HepG2 (cell line): ENCODE results near the gene ZNF175. TPM values are rescaled to one million over a fixed set of nuclear protein-coding genes. Genes with fewer than 3 reads are reported as not detected.

ENCODE experiments used
- ELF3 ChIP-seq: IDR thresholded peaks from 2 replicates; pipeline ENCODE4 v1.6.1; 2016; ENCODE audit warnings: missing genetic modification reagents, missing compliant biosample characterization
- HOXA3 ChIP-seq: sonication (generic); formaldehyde crosslinking; IDR thresholded peaks from 2 replicates; pipeline ENCODE4 v1.5.0; 2020; ENCODE audit warnings: missing genetic modification reagents
- HOXA5 ChIP-seq: sonication (generic); formaldehyde crosslinking; IDR thresholded peaks from 2 replicates; pipeline ENCODE4 v1.4.0; 2020; ENCODE audit warnings: missing genetic modification reagents
- KAT8 ChIP-seq: IDR thresholded peaks from 2 replicates; pipeline ENCODE4 v1.6.1; 2016; ENCODE audit warnings: missing genetic modification reagents, missing compliant biosample characterization
- KDM4B ChIP-seq: sonication (generic); formaldehyde crosslinking; IDR thresholded peaks from 2 replicates; pipeline ENCODE4 v1.4.0; 2020; ENCODE audit warnings: missing genetic modification reagents
- MXD4 ChIP-seq: IDR thresholded peaks from 2 replicates; pipeline ENCODE4 v1.6.1; 2016; ENCODE audit warnings: mild to moderate bottlenecking, missing biosample characterization, missing genetic modification reagents
- RFXANK ChIP-seq: IDR thresholded peaks from 2 replicates; pipeline ENCODE4 v1.6.1; 2016
- TCF7L2 ChIP-seq: IDR thresholded peaks from 2 replicates; pipeline ENCODE4 v1.6.1; 2011; ENCODE audit warnings: mild to moderate bottlenecking, low read depth, low read length, moderate library complexity
- ZBTB21 ChIP-seq: sonication (generic); formaldehyde crosslinking; IDR thresholded peaks from 2 replicates; pipeline ENCODE4 v1.4.0; 2020; ENCODE audit warnings: missing genetic modification reagents
- ZNF138 ChIP-seq: sonication (generic); formaldehyde crosslinking; IDR thresholded peaks from 2 replicates; pipeline ENCODE4 v1.5.0; 2020; ENCODE audit warnings: mild to moderate bottlenecking, low read depth, missing genetic modification reagents
- ZNF207 ChIP-seq: fragments of 450-650 bp; IDR thresholded peaks from 2 replicates; pipeline ENCODE4 v1.6.1; 2016; ENCODE audit warnings: antibody characterized with exemption, borderline replicate concordance
- ZNF329 ChIP-seq: sonication (generic); formaldehyde crosslinking; IDR thresholded peaks from 2 replicates; pipeline ENCODE4 v1.9.0; 2021; ENCODE audit warnings: low read depth, mild to moderate bottlenecking, missing genetic modification reagents
- ZNF367 ChIP-seq: sonication (generic); formaldehyde crosslinking; IDR thresholded peaks from 2 replicates; pipeline ENCODE4 v1.4.0; 2020; ENCODE audit warnings: missing genetic modification reagents, borderline replicate concordance
- ZNF44 ChIP-seq: sonication (generic); formaldehyde crosslinking; IDR thresholded peaks from 2 replicates; pipeline ENCODE4 v1.5.1; 2020; ENCODE audit warnings: mild to moderate bottlenecking, missing genetic modification reagents
- ZNF468 ChIP-seq: sonication (generic); formaldehyde crosslinking; IDR thresholded peaks from 2 replicates; pipeline ENCODE4 v1.8.0; 2022; ENCODE audit warnings: mild to moderate bottlenecking, moderate library complexity, missing genetic modification reagents
- ZNF766 ChIP-seq: sonication (generic); formaldehyde crosslinking; IDR thresholded peaks from 2 replicates; pipeline ENCODE4 v1.5.0; 2020; ENCODE audit warnings: missing genetic modification reagents, borderline replicate concordance
- ZNF775 ChIP-seq: sonication (generic); formaldehyde crosslinking; IDR thresholded peaks from 2 replicates; pipeline ENCODE4 v1.4.0; 2020; ENCODE audit warnings: missing genetic modification reagents, mild to moderate bottlenecking, moderate library complexity, borderline replicate concordance
- polyA plus RNA-seq, 8 experiments: library from polyadenylated mRNA; depleted of rRNA in 3 of 8; stranded (reverse) in 7 of 8; unstranded in 1 of 8; fragments of >200 nt; fragmentation: Illumina TruSeq in 4 of 8; extraction: Trizol in 4 of 8; gene quantifications; 2 replicates each; pipeline versions ENCODE4 v1.2.1 to v1.2.3, GENCODE V29; 2011 to 2016; ENCODE audit warnings: low read depth in 4 of 8, missing spikeins in 1 of 8, mixed read lengths in 1 of 8; ENCODE audit not compliant: insufficient read depth in 1 of 8
- total RNA-seq, 5 experiments: library from RNA; depleted of rRNA; stranded (reverse); fragments of >200 nt; fragmentation: Illumina TruSeq; extraction: Trizol; gene quantifications; 2 replicates each; pipeline ENCODE4 v1.2.3, GENCODE V29; 2016; ENCODE audit warnings: low read depth in 1 of 5
- TF ChIP-seq, protein P1 (sequence below), 2 experiments: sonication (generic) in 1 of 2; formaldehyde crosslinking in 1 of 2; IDR thresholded peaks; 2 replicates each; pipeline versions ENCODE4 v1.4.0 to v1.6.1; 2018 to 2020; ENCODE audit warnings: missing genetic modification reagents in 2 of 2, borderline replicate concordance in 1 of 2, low read depth in 1 of 2, mild to moderate bottlenecking in 1 of 2, missing biosample characterization in 1 of 2
- TF ChIP-seq, protein P2 (sequence below): sonication (generic); formaldehyde crosslinking; IDR thresholded peaks from 2 replicates; pipeline ENCODE4 v1.5.0; 2020; ENCODE audit warnings: missing genetic modification reagents
- TF ChIP-seq, protein P3 (sequence below): IDR thresholded peaks from 2 replicates; pipeline ENCODE4 v1.6.1; 2016; ENCODE audit warnings: missing genetic modification reagents, missing compliant biosample characterization
- TF ChIP-seq, protein P4 (sequence below): sonication (generic); formaldehyde crosslinking; conservative IDR thresholded peaks from 2 replicates; pipeline ENCODE4 v1.4.0; 2020; ENCODE audit warnings: mild to moderate bottlenecking, missing genetic modification reagents, moderate library complexity

Gene ZNF175
- total and polyA plus RNA-seq, 2 of the 13 experiments (the other 11 are each of a cell fraction or from before 2014, with no cell fraction given), result 1.2 to 1.5 TPM

DNA sequence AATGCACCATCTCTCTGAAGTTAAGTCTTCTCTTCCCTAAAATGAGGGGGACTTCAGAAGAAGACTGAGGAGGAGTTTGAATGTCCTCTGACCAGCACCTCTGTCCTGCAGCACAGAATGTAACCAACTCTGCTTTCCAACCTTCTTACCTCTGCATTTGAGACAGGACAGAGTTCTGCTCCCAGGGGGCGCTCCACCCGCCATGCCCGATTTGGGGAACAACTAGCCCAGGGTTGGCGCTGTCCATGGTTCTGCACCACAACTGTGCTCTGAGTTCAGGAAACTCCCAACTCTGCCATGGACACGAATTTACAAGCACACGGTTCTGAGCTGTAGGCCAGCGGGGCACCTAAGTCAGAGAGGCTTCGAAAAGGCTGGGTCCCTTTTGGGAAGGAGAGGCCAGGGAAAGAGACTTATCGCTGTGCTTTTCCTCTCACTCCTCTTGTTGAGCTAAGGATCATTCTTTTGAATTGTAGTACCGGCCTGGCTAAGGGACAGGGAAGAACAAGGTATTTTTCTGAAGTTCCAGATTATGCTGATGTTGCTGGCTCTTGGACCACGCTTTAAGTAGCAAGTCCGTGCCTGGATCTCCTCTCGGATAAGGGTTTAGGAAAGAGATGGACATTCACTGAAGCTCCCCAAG is 37.0 kb downstream of the ZNF175 start (continued):
- TF ChIP-seq, protein P1, sequence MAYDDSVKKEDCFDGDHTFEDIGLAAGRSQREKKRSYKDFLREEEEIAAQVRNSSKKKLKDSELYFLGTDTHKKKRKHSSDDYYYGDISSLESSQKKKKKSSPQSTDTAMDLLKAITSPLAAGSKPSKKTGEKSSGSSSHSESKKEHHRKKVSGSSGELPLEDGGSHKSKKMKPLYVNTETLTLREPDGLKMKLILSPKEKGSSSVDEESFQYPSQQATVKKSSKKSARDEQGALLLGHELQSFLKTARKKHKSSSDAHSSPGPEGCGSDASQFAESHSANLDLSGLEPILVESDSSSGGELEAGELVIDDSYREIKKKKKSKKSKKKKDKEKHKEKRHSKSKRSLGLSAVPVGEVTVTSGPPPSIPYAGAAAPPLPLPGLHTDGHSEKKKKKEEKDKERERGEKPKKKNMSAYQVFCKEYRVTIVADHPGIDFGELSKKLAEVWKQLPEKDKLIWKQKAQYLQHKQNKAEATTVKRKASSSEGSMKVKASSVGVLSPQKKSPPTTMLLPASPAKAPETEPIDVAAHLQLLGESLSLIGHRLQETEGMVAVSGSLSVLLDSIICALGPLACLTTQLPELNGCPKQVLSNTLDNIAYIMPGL (CRISPR knock-in tag; IDR thresholded peaks at IDR 0.05; ENCODE audit: borderline replicate concordance in 1 of 2, low read depth in 1 of 2), result peak; percentile 28 to 86; a peak in 2 of 4 replicates
- TF ChIP-seq HOXA5 (CRISPR knock-in tag), result peak; percentile 95
- no peak for TF ChIP-seq ZNF207
- TF ChIP-seq ZNF766, result peak; percentile 84; the same call in 1 of the 2 replicates
- TF ChIP-seq ELF3, result peak; percentile 87
- TF ChIP-seq ZNF775, result no peak
- TF ChIP-seq ZNF367 (CRISPR knock-in tag), result peak; percentile 93; the same call in 1 of the 2 replicates
- TF ChIP-seq KAT8 (CRISPR knock-in tag), result peak; percentile 74
- TF ChIP-seq ZNF468 (CRISPR knock-in tag), result peak; percentile 76; the same call in 1 of the 2 replicates
- peak; percentile 52; the same call in 1 of the 2 replicates for TF ChIP-seq ZNF329
- TF ChIP-seq KDM4B (CRISPR knock-in tag), result peak; percentile 83
- 0 out of 2 replicates have a peak, but pooled peaks have one; percentile 57 for TF ChIP-seq ZNF138
- no peak for TF ChIP-seq TCF7L2
- TF ChIP-seq, protein P2, sequence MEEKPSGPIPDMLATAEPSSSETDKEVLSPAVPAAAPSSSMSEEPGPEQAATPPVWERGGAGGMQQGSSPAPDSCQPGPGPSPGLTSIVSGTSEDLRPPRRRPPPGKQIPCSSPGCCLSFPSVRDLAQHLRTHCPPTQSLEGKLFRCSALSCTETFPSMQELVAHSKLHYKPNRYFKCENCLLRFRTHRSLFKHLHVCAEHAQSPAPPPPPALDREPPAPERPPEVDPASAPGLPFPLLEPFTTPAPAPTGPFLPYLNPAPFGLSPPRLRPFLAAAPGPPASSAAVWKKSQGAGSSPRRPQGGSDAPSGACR (CRISPR knock-in tag), result no peak
- TF ChIP-seq, protein P3, sequence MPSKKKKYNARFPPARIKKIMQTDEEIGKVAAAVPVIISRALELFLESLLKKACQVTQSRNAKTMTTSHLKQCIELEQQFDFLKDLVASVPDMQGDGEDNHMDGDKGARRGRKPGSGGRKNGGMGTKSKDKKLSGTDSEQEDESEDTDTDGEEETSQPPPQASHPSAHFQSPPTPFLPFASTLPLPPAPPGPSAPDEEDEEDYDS (CRISPR knock-in tag), result peak; percentile 57; the same call in 1 of the 2 replicates
- TF ChIP-seq ZNF44, result no peak
- TF ChIP-seq, protein P4, sequence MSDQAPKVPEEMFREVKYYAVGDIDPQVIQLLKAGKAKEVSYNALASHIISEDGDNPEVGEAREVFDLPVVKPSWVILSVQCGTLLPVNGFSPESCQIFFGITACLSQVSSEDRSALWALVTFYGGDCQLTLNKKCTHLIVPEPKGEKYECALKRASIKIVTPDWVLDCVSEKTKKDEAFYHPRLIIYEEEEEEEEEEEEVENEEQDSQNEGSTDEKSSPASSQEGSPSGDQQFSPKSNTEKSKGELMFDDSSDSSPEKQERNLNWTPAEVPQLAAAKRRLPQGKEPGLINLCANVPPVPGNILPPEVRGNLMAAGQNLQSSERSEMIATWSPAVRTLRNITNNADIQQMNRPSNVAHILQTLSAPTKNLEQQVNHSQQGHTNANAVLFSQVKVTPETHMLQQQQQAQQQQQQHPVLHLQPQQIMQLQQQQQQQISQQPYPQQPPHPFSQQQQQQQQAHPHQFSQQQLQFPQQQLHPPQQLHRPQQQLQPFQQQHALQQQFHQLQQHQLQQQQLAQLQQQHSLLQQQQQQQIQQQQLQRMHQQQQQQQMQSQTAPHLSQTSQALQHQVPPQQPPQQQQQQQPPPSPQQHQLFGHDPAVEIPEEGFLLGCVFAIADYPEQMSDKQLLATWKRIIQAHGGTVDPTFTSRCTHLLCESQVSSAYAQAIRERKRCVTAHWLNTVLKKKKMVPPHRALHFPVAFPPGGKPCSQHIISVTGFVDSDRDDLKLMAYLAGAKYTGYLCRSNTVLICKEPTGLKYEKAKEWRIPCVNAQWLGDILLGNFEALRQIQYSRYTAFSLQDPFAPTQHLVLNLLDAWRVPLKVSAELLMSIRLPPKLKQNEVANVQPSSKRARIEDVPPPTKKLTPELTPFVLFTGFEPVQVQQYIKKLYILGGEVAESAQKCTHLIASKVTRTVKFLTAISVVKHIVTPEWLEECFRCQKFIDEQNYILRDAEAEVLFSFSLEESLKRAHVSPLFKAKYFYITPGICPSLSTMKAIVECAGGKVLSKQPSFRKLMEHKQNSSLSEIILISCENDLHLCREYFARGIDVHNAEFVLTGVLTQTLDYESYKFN (CRISPR knock-in tag), result 0 out of 2 replicates have a peak, but pooled peaks have one; percentile 23
- TF ChIP-seq RFXANK, result peak; percentile 75; the same call in 1 of the 2 replicates
- peak; percentile 80; the same call in 1 of the 2 replicates for TF ChIP-seq MXD4 (CRISPR knock-in tag)
- TF ChIP-seq HOXA3 (CRISPR knock-in tag), result peak; percentile 71
- peak; percentile 42; the same call in 1 of the 2 replicates for TF ChIP-seq ZBTB21
